GM18508 (cell line): Measurements from ENCODE around the gene ATF1.
"Not testable (repeated sequence)": the region's sequence is repeated elsewhere in the genome, so short reads cannot be mapped to it uniquely, and the experiment has no call there.

Source experiments
- ATAC-seq: cut with Tn5 transposase; IDR thresholded peaks from one replicate; pipeline ENCODE4 v1.9.1; 2021; ENCODE audit warnings: moderate number of reproducible peaks; ENCODE audit not compliant: insufficient read depth, unreplicated experiment

ATF1 gene

DNA sequence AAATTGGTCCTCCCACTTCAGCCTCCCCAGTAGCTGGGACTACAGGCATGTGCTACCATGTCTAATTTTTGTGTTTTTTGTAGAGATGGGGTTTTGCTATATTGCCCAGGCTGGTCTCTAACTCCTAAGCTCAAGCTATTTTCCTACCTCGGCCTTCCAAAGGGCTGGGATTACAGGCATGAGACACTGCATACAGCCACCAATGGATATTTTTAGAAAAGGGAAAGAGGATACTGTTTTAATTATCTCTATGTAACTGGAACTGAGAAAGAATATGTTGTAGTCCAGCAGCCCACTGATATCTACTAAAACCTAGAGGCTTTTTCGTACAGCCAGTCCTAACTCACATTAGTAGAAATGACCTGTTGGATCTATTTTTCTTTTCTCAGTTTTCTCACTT lies 85.1 kb downstream of the ATF1 start:
- ATAC-seq = no peak

DNA sequence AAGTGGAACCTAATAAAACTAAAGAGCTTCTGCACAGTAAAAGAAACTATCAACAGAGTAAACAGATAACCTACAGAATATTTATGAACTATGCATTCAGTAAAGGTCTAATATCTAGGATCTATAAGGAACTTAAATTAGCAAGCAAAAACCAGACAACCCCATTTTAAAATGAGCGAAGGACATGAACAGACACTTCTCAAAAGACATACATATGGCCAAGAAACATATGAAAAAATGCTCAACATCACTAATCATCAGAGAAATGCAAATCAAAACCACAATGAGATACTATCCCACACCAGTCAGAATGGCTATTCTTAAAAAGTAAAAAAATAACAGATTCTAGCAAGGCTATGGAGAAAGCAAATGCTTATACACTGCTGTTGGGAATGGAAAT lies 91.3 kb downstream of the ATF1 start:
- ATAC-seq = not testable (repeated sequence)

DNA sequence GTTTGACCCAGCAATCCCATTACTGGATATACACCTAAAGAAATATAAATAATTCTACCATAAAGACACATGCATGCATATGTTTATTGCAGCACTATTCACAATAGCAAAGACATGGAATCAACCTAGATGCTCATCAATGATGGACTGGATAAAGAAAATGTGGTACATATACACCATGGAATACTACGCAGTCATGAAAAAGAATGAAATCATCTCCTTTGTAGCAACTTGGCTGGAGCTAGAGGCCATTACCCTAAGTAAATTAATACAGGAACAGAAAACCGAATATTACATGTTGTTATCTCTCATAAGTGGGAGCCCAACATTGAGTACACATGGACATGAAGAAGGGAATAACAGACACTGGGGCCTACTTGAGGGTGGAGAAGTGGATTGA lies 91.8 kb downstream of the ATF1 start:
- not testable (repeated sequence) for ATAC-seq

DNA sequence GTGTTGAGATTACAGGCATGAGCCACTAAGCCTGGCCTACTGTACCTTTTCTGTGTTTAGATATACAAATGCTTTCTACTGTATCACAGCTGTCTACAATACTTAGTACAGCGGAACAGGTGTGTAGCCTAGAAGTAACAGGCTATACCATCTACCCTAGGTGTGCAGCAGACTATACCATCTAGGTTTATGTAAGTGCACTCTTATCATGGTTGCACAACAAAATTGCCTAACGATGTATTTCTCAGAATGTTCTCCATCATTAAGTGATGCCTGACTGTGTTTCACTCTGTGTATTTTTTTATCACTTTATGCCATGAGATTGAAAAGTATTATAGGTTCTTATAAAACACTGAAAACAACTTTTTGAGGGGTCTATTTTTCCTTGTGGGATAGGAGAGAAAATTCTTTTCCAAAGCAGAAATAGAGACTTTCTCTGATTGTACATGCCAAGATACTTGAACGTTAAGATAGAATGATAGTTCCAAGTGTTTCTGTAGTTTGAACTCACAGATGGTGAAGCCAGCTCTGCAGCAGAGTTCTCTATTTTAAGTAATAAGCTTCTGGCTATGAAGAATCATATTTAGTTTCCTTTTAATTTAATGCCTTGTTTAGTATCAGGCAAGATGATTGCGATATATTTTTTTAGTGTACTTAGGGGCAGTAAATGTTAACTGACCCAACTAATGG lies 95.9 kb downstream of the ATF1 start:
- ATAC-seq = no peak

DNA sequence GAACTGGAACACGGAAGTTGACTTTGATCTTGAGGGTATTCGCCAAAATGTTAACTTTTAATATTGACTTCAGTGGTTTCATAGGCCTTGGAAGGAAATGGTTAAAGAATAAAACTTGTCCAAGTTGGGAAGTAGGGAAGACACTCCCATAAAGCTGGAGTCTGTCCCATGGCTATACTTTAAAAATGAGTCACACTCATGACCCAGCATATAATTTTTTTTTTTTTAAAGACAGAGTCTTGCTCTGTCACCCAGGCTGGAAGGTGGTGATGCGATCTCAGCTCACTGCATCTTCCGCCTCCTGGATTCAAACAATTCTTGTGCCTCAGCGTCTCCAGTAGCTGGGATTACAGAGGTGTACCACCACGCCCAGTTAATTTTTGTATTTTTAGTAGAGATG lies 98.4 kb downstream of the ATF1 start:
- ATAC-seq = no peak

DNA sequence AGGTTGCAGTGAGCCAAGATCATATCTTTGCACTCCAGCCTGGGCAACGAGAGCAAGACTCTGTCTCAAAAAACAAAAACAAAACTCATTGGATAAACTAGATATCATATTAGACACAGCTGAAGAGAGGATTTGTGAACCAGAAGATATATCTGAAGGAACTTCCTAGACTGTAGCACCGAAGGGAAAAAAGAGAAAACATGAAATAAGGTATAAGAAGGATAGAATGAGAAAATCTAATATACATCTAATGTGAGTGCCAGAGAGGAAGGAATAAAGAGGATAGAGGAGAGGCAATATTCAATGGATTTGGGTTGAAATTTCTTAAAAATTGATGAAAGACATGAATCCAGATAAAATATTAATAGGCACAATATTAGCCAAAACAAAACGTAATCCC lies 101.4 kb downstream of the ATF1 start:
- no peak for ATAC-seq

DNA sequence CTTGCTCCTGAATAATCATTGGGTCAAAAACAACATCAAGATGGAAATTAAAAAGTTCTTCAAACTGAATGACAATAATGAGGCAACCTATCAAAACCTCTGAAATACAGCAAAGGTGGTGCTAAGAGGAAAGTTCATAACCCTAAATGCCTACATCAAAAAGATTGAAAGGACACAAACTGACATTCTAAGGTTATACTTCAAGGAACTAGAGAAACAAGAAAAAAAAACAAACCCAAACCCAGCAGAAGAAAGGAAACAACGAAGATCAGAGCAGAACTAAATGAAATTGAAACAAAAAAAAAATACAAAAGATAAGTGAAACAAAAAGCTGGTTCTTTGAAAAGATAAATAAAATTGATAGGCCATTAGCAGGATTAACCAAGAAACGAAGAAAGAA lies 105.0 kb downstream of the ATF1 start:
- ATAC-seq = not testable (repeated sequence)
